ENCODE data around the gene MAGIX.

Gene MAGIX

DNA sequence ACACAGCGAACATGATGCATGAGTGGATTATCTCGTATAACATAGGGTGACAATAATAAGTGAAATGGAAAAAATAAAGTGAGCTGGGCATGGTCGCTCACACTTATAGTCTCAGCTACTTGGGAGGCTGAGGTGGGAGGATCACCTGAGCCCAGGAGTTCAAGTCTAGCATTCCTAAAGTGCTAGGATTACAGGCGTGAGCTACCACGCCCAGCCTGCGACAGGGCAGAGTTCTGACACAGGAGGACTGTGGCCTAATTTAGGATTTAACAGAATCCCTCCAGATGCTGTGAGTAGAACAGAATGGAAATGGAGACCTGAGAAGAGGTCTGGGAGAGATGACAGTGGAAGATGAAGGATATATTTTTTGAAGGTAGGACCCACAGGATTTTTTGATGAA, 27.0 kb downstream of the MAGIX start:
- H3K4me3 ChIP-seq (ENCODE audit: control insufficient read depth, low read depth, low read length) = peak overlapping the region; percentile 27
- DNase-seq (ENCODE audit: low read depth) = no peak
- TF ChIP-seq, protein P1, sequence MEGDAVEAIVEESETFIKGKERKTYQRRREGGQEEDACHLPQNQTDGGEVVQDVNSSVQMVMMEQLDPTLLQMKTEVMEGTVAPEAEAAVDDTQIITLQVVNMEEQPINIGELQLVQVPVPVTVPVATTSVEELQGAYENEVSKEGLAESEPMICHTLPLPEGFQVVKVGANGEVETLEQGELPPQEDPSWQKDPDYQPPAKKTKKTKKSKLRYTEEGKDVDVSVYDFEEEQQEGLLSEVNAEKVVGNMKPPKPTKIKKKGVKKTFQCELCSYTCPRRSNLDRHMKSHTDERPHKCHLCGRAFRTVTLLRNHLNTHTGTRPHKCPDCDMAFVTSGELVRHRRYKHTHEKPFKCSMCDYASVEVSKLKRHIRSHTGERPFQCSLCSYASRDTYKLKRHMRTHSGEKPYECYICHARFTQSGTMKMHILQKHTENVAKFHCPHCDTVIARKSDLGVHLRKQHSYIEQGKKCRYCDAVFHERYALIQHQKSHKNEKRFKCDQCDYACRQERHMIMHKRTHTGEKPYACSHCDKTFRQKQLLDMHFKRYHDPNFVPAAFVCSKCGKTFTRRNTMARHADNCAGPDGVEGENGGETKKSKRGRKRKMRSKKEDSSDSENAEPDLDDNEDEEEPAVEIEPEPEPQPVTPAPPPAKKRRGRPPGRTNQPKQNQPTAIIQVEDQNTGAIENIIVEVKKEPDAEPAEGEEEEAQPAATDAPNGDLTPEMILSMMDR (conservative IDR thresholded peaks at IDR 0.05; ENCODE audit: control insufficient read depth, insufficient read depth, low read depth, low read length) = no peak

DNA sequence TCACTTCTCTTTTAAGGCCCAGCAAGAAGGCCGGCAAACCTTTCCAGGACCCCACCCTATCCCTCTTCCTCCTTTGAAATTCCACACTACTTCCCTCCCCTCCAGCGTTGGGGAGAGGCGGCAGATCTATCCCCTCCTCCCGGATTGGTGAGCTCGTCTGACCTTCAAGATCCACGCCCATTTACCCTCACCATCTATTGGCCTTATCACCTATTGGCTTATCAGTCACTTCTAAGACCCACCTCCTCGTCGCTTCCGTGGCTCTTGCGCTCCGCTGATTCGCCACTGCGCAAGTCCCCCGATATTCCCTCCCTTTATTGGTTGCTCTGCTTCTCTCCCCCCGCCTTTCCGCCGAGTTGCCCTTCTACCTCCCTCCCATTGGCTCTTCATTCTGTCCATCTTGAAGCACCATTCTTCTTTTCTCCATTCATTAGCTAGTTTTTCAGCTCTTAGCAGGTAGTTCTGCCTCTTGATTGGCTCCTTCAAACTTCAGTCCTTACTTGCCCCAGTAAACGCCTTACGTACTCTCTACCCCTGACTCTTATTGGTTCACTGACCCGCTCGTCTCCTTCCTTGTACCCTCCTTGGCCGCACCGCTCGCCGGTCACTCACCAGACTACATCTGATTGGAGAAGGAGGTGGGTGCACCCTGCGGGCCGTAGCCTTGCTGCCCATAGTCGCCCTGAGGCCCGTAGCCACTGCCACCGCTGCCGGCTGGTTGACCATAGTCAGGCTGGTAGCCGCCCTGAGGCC, 28.4 kb downstream of the MAGIX start:
- DNase-seq (ENCODE audit: low read depth) = peak; percentile 99
- peak overlapping the region; percentile 69 for H3K4me3 ChIP-seq (ENCODE audit: control insufficient read depth, low read depth, low read length)

DNA sequence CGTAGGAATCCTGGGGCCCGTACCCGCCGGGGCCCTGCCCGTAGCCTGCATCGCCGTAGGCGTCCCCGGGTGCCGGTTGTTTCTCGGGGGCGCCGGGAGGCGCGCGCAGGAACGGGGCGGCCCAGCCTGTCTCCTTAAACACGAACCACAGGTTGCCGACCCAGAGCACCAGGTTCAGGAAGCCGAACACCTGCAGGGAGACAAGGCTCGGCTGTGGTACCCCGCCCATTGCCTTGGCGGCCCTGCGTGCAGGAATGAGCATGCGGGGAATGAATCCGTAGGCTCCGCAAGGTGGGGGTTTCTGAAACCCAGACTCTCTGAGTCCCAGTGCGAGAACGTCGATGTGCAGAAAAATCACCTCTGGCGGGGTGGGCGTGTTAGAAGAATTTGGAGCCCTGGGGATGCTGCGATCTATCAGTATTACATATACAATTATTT, 29.0 kb downstream of the MAGIX start:
- DNase-seq (ENCODE audit: low read depth) = no peak
- TF ChIP-seq, protein P1 (conservative IDR thresholded peaks at IDR 0.05; ENCODE audit: control insufficient read depth, insufficient read depth, low read depth, low read length) = no peak
- peak overlapping the region; percentile 69 for H3K4me3 ChIP-seq (ENCODE audit: control insufficient read depth, low read depth, low read length)

More for the DNA sequence above, 28.4 kb downstream of the MAGIX start:
- TF ChIP-seq, protein P1 (conservative IDR thresholded peaks at IDR 0.05; ENCODE audit: control insufficient read depth, insufficient read depth, low read depth, low read length) = no peak

DNA sequence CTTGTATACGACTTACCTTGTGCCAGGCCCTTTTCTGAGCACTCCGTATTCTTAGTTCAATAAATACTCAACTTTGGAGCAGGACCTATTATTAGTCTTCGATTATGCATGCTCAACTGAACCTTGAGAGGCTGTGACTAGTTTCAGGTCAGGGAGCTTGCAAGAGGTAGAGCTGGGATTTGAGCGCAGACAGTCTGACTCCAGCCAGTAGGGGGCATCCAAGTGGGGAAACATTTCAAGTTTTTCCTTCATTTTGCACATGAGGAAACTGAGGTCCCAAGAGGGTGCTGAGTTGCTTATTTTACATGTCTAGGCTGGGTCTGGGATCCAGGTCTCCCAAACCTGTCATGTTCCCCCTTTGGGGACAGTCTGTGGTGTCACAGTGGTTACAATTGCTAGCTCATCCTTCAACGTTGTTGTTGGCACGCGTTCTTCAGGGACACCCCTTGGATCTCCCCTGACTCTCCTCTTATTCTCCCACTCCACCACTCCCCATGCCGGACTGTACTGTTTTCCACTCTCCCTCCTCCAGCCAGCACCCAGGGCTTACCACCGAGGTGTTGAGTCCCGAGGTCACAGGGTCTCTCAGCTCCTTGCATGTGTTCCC, 30.3 kb downstream of the MAGIX start:
- TF ChIP-seq, protein P1 (conservative IDR thresholded peaks at IDR 0.05; ENCODE audit: control insufficient read depth, insufficient read depth, low read depth, low read length) = peak; percentile 61
- no peak overlapping the region for H3K4me3 ChIP-seq (ENCODE audit: control insufficient read depth, low read depth, low read length)
- DNase-seq (ENCODE audit: low read depth) = peak; percentile 45

DNA sequence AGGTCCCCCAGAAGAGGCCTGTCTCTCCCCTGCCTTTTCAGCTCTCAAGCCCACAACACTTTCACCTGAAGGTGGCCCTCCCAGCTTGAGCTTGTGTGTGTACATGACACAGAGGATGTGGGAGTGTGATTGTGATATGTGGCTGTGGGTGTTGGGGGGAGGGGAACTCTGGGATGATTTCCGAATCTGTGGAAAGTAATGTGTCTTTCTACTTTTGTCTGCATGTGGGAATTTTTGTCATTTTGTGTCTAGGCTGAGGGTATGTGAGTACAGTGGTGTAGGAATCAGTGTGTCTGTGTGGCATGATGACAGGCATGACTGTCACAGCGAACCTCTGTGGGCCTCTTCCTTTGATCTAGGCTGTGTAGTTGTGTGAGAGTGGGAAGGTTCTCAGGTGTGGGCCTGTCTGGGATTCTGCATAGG, 31.0 kb downstream of the MAGIX start:
- H3K4me3 ChIP-seq (ENCODE audit: control insufficient read depth, low read depth, low read length) = no peak overlapping the region
- TF ChIP-seq, protein P1 (conservative IDR thresholded peaks at IDR 0.05; ENCODE audit: control insufficient read depth, insufficient read depth, low read depth, low read length) = no peak
- no peak for DNase-seq (ENCODE audit: low read depth)

DNA sequence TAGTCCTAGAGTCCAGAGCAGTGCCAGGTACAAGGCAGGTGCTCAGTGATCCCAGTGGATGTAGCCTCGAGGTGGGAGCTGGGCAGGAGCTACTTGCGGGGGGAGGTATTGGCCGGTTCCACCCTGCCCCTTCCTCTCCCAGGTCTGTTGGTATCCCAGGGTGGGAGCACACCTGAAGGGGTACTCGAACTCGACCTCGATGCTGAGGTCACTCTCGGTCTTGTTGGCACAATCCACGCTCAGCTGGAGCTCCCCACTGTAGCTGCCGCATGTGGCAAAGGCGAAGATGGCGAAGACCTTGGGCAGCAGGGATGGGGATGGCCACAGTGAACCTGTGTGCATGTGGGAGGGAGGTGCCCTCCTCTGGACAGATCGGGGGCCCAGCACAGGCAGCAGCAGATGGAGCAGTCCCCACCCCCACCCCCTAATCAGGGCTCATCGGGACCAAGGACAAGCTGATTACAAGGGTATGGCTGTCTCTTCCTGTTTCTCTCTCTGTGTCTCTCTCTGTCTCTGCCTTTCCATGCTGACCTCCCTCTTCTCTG, 35.1 kb downstream of the MAGIX start:
- DNase-seq (ENCODE audit: low read depth) = no peak
- H3K4me3 ChIP-seq (ENCODE audit: control insufficient read depth, low read depth, low read length) = no peak overlapping the region
- TF ChIP-seq, protein P1 (conservative IDR thresholded peaks at IDR 0.05; ENCODE audit: control insufficient read depth, insufficient read depth, low read depth, low read length) = no peak

All from fibroblast of mammary gland (primary cell).